Spleen (tissue), 11 donors: ENCODE results near the gene B4GALT2. TPM values are rescaled to one million over a fixed set of nuclear protein-coding genes. Genes with fewer than 3 reads are reported as not detected.

Source experiments
- DNase-seq: peaks from one replicate; pipeline ENCODE4 v3.0.0-alpha.2; 2020
- H3K27ac ChIP-seq, 8 donors: fragments of 200-600 bp; sonication (generic) in 7 of 8; 1 replicate in 4 of 8; 2 replicates in 4 of 8; pipeline versions ENCODE4 v1.5.0 to v1.8.0; 2016 to 2021; ENCODE audit warnings: inconsistent platforms in 4 of 8, mild to moderate bottlenecking in 4 of 8, moderate library complexity in 1 of 8
- H3K27me3 ChIP-seq, 7 donors: fragments of 200-600 bp; sonication (generic) in 6 of 7; replicated peaks in 1 of 7; 1 replicate in 4 of 7; 2 replicates in 3 of 7; pipeline versions ENCODE4 v1.5.0 to v1.8.0; 2016 to 2021; ENCODE audit warnings: inconsistent platforms in 3 of 7, mild to moderate bottlenecking in 1 of 7
- H3K36me3 ChIP-seq, 6 donors: fragments of 200-600 bp; sonication (generic) in 5 of 6; 1 replicate in 4 of 6; 2 replicates in 2 of 6; pipeline versions ENCODE4 v1.5.0 to v1.8.0; 2016 to 2021; ENCODE audit warnings: inconsistent platforms in 2 of 6
- H3K4me1 ChIP-seq, 6 donors: fragments of 200-600 bp; sonication (generic) in 5 of 6; 1 replicate in 3 of 6; 2 replicates in 3 of 6; pipeline versions ENCODE4 v1.5.0 to v1.8.0; 2016 to 2021; ENCODE audit warnings: inconsistent platforms in 3 of 6
- H3K4me3 ChIP-seq, 8 donors: fragments of 200-600 bp; sonication (generic) in 7 of 8; 1 replicate in 4 of 8; 2 replicates in 4 of 8; pipeline versions ENCODE4 v1.5.0 to v1.8.0; 2016 to 2021; ENCODE audit warnings: inconsistent platforms in 4 of 8, mild to moderate bottlenecking in 4 of 8, moderate library complexity in 2 of 8
- H3K9me3 ChIP-seq, 8 donors: fragments of 200-600 bp; sonication (generic) in 7 of 8; 1 replicate in 4 of 8; 2 replicates in 4 of 8; pipeline versions ENCODE4 v1.5.0 to v1.8.0; 2016 to 2021; ENCODE audit warnings: inconsistent platforms in 4 of 8
- POLR2A ChIP-seq, 3 donors: fragments of 450-650 bp; IDR thresholded peaks; one replicate each; pipeline ENCODE4 v1.5.1; 2017; ENCODE audit warnings: antibody characterized with exemption in 3 of 3, mild to moderate bottlenecking in 1 of 3
- POLR2AphosphoS5 ChIP-seq, 3 donors: sonication (generic); formaldehyde crosslinking; IDR thresholded peaks; one replicate each; pipeline ENCODE4 v1.5.1; 2017; ENCODE audit warnings: antibody characterized with exemption in 3 of 3
- WGBS, 5 donors: extraction: QIAGEN DNeasy Blood & Tissue Kit in 3 of 5; methylation state at CpG; one replicate each; pipeline versions ENCODE4 v1.1.5 to v1.1.7; 2013 to 2018; 5-methylcytosine and 5-hydroxymethylcytosine counted together
- intact Hi-C: fragments of 100-400 bp; cut with DNase I; formaldehyde crosslinking; loops from one replicate; pipeline ENCODE4 v1.15.0; 2023; ENCODE audit warnings: low total_unique reads
- polyA plus RNA-seq, 3 donors: library from polyadenylated mRNA; stranded (reverse); fragments of 200-250 nt; gene quantifications; one replicate each; pipeline ENCODE4 v1.2.1, GENCODE V29; 2013
- total RNA-seq, 7 donors: library from RNA; depleted of rRNA in 3 of 7; stranded (reverse); fragments of >200 nt in 3 of 7; fragmentation: NEBNext Ultra II Directional in 4 of 7; extraction: Animal tissue kit (Norgen Biotek cat#: 25700) in 4 of 7; gene quantifications; one replicate each; pipeline versions ENCODE4 v1.1.0 to v1.2.1, GENCODE V29; 2016 to 2021
- TF ChIP-seq, protein P1 (sequence below), 11 experiments: fragments of 200-600 bp in 7 of 11; fragments of 450-650 bp in 4 of 11; sonication (generic) in 4 of 11; IDR thresholded peaks in 8 of 11; conservative IDR thresholded peaks in 3 of 11; 1 replicate in 7 of 11; 2 replicates in 4 of 11; pipeline versions ENCODE4 v1.4.0 to v1.8.0; 2016 to 2021; ENCODE audit warnings: antibody characterized with exemption in 11 of 11, inconsistent platforms in 4 of 11, mild to moderate bottlenecking in 1 of 11
- donor health status: healthy with polysubstance abuse.
- donor health status: DM: no; HTN: no; CAD: no; lungs with moderate emphysema.
- donor health status: DM: no; HTN: no; CAD: no.
- donor health status: Bipolar disorder and iron deficiency.
- donor health status: healthy.
- donor health status: DM: no; HTN: no; CAD: no.
- donor health status: DM: yes; HTN: yes; CAD: no.

Gene B4GALT2
- total and polyA plus RNA-seq, 10 donors: 7.0 to 23.3 (median 12.8) TPM

DNA sequence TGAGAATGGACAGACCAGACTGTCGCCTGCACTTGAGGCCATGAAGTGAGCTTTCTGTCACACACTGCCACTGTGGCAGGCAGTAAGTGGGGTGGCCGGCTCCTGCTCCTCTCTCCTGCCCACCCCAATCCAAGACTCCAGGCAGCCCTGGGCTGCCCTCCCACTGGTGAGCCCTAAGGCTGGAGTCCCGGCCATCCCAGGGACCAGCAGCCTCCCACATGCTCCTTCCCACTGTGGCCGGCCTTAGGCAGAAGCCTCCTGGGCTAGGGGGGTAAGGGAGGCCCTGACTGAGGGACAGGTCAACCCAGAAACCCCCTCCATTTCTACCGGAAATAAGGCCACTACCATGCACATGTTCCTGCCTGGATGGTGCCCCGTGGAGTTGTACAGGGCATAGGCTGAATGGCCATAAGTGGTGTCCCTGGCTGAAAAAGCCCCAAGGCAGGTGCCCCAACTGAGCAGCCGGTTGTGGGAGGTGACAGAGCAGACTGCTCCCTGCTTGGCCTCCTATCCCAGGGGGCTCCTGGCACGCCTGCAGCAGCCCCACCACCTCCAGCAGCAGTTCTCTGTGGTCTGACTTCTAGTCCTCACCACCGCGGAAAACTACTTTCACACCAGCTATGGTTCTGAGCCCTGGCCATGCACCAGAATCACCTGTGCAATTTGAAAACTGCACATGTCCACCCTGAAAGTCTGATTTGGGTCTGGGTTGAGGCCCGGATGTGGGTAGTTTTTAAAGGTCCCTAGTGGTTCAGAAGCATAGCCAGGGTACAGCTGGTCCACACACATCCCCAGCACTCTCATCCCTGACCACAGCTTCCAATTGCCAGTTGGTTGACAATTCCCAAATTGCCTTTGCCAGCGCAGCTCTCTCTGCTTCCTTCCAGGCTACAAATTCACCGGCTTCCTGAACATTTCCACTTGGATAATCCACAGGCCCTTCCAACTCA, 47.0 kb upstream of the B4GALT2 start:
- 80 to 94% (median 90%) methylated on average over 10 to 13 of the region's 13 CpGs for WGBS, 5 donors
- peaks cover 0 to 12% (median 2%) of the 10 kb centered on the region in 6 donors for H3K36me3 ChIP-seq
- no peaks in the 10 kb centered on the region for H3K9me3 ChIP-seq
- H3K4me1 ChIP-seq: peaks cover 7 to 41% (median 34%) of the 10 kb centered on the region in 6 donors
- H3K27ac ChIP-seq: no peak overlapping the region
- no peak for DNase-seq
- no peak overlapping the region for H3K4me3 ChIP-seq
- intact Hi-C loops: loop anchor here (5.0 to 10.0 kb wide), 2 partner anchors 170 to 407 kb away; no protein-coding TSS in a partner anchor
- TF ChIP-seq POLR2AphosphoS5 (IDR thresholded peaks at IDR 0.05) (no peak), POLR2A (IDR thresholded peaks at IDR 0.05) (no peak)
- TF ChIP-seq, protein P1, sequence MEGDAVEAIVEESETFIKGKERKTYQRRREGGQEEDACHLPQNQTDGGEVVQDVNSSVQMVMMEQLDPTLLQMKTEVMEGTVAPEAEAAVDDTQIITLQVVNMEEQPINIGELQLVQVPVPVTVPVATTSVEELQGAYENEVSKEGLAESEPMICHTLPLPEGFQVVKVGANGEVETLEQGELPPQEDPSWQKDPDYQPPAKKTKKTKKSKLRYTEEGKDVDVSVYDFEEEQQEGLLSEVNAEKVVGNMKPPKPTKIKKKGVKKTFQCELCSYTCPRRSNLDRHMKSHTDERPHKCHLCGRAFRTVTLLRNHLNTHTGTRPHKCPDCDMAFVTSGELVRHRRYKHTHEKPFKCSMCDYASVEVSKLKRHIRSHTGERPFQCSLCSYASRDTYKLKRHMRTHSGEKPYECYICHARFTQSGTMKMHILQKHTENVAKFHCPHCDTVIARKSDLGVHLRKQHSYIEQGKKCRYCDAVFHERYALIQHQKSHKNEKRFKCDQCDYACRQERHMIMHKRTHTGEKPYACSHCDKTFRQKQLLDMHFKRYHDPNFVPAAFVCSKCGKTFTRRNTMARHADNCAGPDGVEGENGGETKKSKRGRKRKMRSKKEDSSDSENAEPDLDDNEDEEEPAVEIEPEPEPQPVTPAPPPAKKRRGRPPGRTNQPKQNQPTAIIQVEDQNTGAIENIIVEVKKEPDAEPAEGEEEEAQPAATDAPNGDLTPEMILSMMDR (IDR thresholded peaks at IDR 0.05 in 8 of 11, conservative IDR thresholded peaks at IDR 0.05 in 3 of 11): no peak
- peaks cover 0 to 47% (median 31%) of the 10 kb centered on the region in 7 donors for H3K27me3 ChIP-seq

DNA sequence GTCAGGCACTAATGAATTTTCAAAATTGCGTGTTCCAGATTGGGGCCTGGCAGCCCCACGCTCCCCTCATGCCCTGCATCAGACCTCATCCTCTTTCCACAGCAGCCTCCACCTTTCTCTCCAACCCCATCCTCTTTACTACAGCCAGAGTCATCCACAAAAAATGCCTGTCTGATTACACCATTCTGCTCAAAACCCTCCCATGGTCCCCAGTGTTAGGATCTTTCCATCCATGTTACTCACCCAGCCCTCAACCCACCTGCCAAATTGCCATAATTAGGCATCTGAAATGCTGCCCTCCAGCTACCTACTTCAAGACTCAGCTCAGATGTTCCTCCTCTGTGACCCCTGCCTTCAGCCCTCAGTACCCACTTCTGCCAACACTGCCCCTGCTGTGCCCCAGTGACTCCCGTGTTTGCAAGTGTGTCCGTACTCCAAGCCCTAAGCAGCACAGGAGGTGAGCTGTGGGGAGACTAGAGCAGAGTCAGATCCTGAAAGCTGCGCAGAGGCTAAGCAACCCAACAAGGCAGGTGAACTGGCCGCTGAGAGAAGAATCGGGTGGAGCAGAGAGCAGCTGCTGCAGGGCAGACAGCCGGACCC, 46.1 kb upstream of the B4GALT2 start:
- Histone ChIP-seq H3K4me3 (peak overlapping the region in 4 of 8 donors; percentile 10 to 52 (median 20)), H3K36me3 (peaks cover 0 to 12% (median 2%) of the 10 kb centered on the region in 6 donors), H3K27ac (no peak overlapping the region), H3K9me3 (no peaks in the 10 kb centered on the region), H3K27me3 (peaks cover 0 to 47% (median 31%) of the 10 kb centered on the region in 7 donors), H3K4me1 (peaks cover 7 to 41% (median 34%) of the 10 kb centered on the region in 6 donors)
- TF ChIP-seq POLR2AphosphoS5 (IDR thresholded peaks at IDR 0.05) (no peak), POLR2A (IDR thresholded peaks at IDR 0.05) (no peak)
- TF ChIP-seq, protein P1 (IDR thresholded peaks at IDR 0.05 in 8 of 11, conservative IDR thresholded peaks at IDR 0.05 in 3 of 11): no peak
- intact Hi-C loops: loop anchor here (5.0 to 10.0 kb wide), 2 partner anchors 171 to 408 kb away; no protein-coding TSS in a partner anchor
- 28 to 37% (median 34%) methylated on average over 8 of the region's 8 CpGs for WGBS, 5 donors
- DNase-seq: no peak

DNA sequence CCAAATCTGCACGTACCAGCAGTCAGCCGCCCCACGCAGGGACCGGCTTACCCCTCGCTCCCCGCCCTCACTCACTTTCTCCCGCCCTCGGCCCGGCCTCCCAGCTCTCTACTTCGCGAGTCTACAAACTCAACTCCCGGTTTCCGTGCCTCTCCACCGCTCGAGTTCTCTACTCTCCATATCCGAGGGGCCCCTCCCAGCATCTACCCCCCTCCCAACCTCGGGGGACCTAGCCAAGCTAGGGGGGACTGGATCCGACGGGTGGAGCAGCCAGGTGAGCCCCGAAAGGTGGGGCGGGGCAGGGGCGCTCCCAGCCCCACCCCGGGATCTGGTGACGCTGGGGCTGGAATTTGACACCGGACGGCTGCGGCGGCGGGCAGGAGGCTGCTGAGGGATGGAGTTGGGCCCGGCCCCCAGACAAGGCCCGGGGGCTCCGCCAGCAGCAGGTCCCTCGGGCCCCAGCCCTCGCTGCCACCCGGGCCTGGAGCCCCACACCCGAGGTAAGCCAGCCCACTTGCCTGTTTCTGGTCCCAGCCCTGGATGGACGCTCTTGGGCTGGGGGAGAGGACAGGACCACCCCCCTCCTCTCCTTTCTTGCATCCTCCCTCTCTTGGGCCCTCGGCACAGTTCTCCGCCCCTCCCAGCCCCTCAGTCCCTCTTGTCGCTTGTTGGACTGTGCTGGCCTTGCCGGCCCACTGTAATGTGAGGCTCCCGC, 45.5 kb upstream of the B4GALT2 start, which contains the start of gene ARTN:
ARTN (plus strand) TSS at position 416 of the 715 bp plus-strand sequence. CDS start 1,856 bp downstream, outside the sequence.
- Histone ChIP-seq H3K27me3 (peaks cover 0 to 47% (median 31%) of the 10 kb centered on the region in 7 donors), H3K4me1 (peaks cover 7 to 41% (median 34%) of the 10 kb centered on the region in 6 donors), H3K4me3 (peak within 1 kb of the TSS in 4 of 8 donors; percentile 10 to 52 (median 20)), H3K27ac (no peak within 1 kb of the TSS), H3K9me3 (no peaks in the 10 kb centered on the region), H3K36me3 (peaks cover 0 to 12% (median 2%) of the 10 kb centered on the region in 6 donors)
- 5 to 11% (median 8%) methylated on average over 32 to 42 of the region's 42 CpGs for WGBS, 5 donors
- peak in 1 of 3 donors; percentile 19 for TF ChIP-seq POLR2AphosphoS5 (IDR thresholded peaks at IDR 0.05)
- TF ChIP-seq, protein P1 (IDR thresholded peaks at IDR 0.05 in 8 of 11, conservative IDR thresholded peaks at IDR 0.05 in 3 of 11): no peak
- intact Hi-C loops: loop anchor here (5.0 to 10.0 kb wide), 2 partner anchors 171 to 409 kb away; no protein-coding TSS in a partner anchor
- no peak for DNase-seq
